ACHN (cell line): ENCODE results near the gene SPOUT1.
"Not testable (repeated sequence)": the region's sequence is repeated elsewhere in the genome, so short reads cannot be mapped to it uniquely, and the experiment has no call there.

Experiments used
- DNase-seq: peaks from one replicate; pipeline ENCODE4 v3.0.0-alpha.2; 2015
- in situ Hi-C: cut with HindIII; loops from 2 replicates; pipeline ENCODE4 v1.10.0; 2017; ENCODE audit warnings: low sequenced_read_pairs, low pct_ligation_motif_present, low pct_unique_long_range_greater_than_20kb

The SPOUT1 gene

DNA sequence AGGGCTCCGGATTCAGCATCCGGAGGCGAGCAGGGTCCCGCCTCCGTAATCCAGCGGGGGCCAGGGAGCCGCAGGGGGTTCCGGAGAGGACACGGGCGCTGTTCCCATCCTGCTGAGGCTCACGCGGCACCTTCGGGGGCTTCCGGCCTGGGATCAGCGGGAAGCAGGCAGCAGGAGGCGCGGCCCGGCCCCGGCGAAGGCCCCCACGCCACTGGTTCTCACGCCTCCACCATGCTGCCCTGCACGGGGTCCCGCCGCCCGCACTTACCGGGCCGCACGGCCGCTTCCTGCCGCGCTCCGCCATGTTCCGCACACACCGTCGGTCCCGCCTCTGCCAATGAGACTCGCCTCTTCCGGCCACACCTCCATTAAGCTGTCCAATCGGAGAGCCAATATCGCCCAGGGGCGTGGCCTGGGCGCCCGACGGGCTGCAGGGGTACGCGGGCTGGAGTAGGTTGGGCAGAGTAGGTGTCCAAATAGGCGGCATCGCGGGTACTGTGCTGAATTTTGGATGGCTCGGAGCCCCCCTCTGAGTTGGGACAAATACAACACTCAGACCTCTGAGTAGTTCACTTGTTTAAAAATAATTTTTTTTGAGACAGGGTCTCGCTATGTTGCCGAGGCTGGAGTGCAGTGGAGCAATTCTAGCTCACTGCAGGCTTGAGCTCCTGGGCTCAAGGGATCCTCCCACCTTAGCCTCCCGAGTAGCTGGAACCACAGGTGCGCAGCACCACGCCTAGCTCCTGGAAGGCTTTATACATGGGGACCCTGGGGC is at the start of gene SPOUT1:
Gene SPOUT1 (minus strand): TSS at position 318 of the 775 bp plus-strand sequence. CDS start 14 bp downstream, at position 304.
- in situ Hi-C loops: no loop called here
- peak; percentile 92 for DNase-seq

DNA sequence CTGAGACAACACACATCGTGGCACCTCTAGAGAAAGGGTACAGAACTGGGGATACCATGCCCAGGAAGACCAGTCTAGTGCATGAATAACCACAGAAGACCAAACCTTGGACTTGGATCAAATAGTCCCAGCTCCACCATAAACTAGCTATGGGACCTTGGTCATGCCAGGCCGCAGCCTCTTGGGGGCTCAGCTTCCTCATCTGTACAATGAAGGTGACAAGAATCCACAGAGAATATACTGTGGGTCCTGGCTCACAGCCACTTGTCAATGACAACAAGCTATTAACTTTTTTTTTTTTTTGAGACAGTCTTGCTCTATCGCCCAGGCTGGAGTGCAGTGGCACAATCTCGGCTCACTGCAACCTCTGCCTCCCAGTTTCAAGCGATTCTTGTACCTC is 48.3 kb upstream of the SPOUT1 start:
- DNase-seq: no peak
- in situ Hi-C loops: no loop called here

DNA sequence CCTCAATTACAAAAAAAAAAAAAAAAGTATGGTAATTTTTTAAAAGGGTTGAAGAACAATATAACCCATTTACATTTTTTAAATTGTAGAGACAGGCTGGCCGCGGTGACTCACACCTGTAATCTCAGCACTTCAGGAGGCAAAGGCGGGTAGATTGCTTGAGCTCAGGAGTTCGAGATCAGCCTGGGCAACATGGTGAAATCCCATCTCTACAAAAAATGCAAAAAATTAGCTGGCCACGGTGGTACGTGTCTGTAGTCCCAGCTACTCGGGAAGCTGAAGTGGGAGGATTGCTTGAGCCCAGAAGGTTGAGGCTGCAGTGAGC is 41.3 kb upstream of the SPOUT1 start:
- in situ Hi-C loops, DNase-seq: not testable (repeated sequence)

DNA sequence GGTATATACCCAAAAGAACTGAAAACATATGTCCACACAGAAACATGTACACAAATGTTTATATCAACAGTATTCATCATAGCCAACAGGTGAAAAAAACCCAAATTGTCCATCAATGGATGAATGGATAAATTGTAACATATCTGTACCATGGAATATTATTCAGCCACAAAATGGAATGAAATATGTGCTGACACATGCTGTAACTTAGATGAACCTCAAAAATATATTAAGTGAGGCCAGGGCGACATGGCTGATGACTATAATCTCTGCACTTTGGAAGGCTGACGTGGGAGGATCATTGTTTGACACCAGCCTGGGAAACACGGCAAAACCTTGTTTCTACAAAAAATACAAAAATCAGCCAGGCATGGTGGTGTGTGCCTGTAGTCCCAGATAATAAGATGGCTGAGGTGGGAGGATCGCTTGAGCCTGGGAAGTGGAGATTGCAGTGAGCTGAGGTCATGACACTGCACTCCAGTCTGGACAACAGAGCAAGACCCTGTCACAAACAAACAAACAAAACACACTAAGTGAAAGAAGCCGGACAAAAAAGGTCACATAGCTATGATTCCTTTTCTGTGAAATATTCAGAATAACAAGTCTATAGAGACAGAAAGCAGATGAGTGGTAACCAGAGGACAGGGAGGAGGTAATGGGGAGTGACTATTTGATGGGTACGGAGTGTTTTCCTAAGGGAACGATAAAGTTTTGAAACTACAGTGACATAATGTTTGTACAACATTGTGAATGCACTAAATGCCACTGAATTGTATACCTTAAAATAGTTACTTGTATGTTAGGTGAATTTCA is 40.7 kb upstream of the SPOUT1 start:
- no peak for DNase-seq
- in situ Hi-C loops: no loop called here

DNA sequence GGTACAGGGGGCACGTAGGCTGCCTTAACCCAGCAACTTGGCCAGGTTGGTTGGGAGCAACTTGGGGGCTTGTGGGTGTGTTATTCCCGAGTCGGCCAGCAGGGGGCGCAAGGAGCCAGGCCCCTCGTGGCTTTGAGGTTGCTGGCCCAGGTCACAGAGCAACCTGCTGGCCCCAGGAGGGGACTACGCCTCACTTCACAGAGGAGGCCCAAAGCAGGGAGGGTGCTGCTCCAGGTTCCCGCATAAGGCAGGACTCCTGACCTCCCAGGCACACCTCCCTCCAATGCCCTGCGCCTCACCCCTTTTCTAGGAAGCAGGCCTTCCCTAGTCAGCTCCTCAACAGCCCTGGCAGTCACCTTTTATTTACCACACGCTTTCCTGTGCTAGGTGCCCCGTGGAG is 34.1 kb upstream of the SPOUT1 start:
- in situ Hi-C loops: no loop called here
- DNase-seq: peak; percentile 58

DNA sequence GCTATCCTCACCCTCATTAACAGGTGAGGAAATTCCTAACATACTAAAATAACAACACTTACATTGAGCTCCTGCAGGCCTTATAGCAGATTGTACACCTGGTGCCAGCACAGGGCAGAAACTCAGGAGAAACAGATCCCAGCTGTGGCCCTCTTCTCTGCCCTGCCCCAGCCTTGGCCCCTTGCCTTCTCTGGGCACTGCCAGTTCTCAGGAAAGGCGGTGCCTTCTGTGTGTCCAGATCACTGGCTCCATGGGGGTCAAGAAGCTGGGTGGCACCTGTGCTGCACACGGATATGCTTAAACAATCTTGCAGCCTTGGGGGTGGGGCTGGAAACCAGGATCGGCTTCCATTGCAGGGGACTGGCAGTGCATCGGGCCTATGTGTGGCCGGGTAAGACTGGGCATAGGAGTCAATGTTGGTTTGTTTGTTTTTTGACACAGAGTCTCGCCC is 32.8 kb upstream of the SPOUT1 start:
- in situ Hi-C loops: no loop called here
- DNase-seq: no peak

- no peak for DNase-seq
- in situ Hi-C loops: no loop called here
Measured at GRCh38 chr9:128861501-128861900, 31.9 kb upstream of the SPOUT1 start.

- DNase-seq: no peak
- in situ Hi-C loops: no loop called here
Measured at GRCh38 chr9:128860937-128861336, 31.3 kb upstream of the SPOUT1 start.

- DNase-seq, in situ Hi-C loops: not testable (repeated sequence)
Measured at GRCh38 chr9:128858476-128858875, 28.9 kb upstream of the SPOUT1 start.

DNA sequence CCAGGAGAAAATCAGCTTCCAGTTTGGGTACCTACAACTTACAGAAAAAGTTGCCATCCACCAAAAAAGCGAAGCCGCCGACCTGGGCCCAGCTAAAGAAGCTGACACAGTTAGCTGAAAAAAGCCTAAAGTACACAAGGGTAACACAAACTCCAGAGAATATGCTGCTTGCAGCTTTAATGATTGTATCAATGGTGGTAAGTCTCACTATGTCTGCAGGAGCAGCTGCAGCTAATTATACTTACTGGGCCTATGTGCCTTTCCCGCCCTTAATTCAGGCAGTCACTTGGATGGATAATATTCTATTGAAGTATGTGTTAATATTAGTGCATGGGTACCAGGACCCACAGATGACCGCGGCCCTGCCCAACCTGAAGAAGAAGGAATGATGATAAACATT is 24.9 kb upstream of the SPOUT1 start:
- DNase-seq, in situ Hi-C loops: not testable (repeated sequence)

DNA sequence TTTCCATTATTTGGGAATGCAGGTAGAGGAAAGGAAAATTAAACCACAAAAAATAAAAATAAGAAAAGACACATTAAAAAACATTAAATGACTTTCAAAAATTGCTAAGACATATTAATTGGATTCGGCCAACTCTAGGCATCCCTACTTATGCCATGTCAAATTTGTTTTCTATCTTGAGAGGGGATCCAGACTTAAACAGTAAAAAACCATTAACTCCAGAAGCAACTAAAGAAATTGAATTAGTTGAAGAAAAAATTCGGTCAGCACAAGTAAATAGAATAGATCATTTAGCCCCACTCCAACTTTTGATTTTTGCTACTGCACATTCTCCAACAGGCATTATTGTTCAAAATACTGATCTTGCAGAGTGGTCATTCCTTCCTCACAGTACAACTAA is 23.1 kb upstream of the SPOUT1 start:
- in situ Hi-C loops, DNase-seq: not testable (repeated sequence)

DNA sequence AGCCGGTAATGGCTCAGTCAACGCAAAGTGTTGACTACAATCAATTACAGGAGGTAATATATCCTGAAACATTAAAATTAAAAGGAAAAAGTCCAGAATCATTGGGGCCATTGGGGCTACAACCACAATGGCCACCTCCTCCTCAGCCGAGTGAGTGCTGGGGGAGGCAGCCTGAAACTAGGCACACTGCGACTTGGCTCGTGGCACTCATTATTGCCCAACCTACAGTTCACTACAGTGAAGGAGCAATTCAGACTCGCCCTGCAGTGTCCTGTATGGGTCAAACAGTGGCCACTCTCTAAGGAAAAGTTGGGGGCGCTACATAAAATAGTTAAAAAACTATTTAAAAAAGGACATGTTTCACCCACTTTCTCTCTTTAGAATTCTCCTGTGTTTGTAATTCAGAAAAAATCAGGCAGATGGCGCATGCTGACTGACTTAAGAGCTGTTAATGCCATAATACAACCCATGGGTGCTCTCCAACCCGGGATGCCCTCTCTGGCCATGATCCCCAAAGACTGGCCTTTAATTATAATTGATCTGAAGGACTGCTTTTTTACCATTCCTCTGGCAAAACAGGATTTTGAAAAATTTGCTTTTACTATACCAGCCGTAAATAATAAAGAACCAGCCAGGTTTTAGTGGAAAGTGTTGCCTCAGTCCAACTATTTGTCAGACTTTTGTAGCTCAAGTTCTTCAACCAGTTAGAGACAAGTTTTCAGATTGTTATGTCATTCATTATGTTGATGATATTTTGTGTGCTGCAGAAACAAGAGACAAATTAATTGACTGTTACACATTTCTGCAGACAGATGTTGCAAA is 22.4 kb upstream of the SPOUT1 start:
- in situ Hi-C loops: not testable (repeated sequence)
- peak; percentile 39 for DNase-seq

DNA sequence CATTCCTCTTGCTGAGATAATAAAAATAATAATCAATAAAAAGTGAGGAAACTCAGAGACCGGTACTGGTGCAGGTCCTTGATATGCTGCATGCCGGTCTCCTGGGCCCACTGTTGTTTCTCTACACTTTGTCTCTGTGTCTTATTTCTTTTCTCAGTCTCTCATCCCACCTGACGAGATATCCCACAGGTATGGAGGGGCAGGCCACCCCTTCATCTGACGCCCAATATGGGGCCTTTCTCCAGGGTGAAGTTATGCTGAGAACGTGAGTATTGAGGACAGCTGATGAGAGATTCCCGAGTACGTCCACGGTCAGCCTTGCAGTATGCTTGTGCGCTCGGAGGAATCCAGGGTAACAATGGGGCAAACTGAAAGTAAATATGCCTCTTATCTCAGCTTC is 21.4 kb upstream of the SPOUT1 start:
- in situ Hi-C loops, DNase-seq: not testable (repeated sequence)

DNA sequence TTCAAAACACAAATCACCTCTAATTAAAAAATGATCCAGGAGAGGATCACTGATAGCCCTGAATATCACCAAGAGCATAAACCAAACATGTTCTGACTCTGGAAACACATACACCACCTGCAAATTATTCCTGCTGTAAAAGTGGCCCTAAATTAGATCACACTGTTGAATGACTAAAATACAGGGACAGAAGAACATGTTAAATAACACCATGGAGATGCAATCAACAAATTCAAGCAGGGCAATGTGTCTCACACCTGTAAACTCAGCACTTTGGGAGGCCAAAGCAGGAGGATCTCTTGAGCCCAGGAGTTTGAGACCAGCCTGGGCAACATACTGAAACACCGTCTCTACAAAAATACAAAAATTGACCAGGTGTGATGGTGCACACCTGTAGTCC is 18.2 kb upstream of the SPOUT1 start:
- in situ Hi-C loops: no loop called here
- DNase-seq: no peak

DNA sequence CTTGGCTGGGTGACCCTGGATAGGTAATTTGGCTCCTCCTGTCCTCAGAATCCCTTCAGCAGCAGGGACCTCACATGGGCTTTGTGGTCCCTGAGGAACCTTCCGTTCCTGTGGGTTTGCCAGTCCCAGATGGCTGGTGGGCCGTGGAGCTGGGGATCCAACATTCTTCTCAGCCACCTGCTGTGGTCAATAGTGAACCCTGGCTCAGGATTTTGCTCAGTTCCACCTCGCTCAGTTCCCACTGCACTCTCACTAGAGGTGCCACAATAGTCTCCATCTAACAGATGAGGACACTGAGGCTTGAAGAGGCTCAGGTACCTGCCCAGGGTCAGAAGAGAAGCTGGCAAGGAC is 17.1 kb upstream of the SPOUT1 start:
- in situ Hi-C loops: no loop called here
- no peak for DNase-seq

DNA sequence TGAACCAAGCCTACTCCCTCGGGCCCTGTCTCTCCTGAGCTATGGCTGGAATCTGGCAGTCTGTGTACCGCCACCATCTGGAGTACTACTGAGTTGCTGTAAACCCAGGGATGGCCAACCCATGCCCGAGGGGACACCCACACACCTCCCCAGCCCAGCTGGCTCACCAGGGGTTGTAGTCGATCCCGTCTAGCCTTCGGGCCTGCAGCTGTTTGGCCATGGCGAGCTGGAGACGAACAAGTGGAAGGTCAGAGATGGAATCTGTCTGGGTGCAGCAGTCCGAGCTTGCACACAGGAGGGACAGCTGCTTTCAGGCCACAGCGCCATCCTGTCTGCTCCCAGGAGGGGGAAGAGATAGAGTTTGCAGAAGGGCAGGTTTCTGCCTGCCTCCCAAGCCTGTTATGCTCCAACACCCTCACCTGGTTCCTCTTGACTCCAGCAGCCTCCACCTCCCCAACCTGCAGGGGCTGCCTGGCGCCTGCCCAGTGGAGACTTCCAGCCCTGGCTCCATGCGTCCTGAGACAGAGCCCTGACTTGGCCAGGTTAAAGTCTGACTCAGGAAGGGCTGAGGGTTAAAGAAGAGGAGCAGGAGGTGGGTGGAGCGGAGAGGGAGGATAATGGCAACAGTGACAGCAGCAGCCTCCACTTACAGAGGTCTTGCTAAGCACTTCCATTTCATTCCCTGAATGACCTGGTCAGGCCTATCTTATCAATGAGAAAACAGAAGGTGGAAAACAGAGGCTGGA is 15.8 kb upstream of the SPOUT1 start:
- in situ Hi-C loops: no loop called here
- DNase-seq: no peak

DNA sequence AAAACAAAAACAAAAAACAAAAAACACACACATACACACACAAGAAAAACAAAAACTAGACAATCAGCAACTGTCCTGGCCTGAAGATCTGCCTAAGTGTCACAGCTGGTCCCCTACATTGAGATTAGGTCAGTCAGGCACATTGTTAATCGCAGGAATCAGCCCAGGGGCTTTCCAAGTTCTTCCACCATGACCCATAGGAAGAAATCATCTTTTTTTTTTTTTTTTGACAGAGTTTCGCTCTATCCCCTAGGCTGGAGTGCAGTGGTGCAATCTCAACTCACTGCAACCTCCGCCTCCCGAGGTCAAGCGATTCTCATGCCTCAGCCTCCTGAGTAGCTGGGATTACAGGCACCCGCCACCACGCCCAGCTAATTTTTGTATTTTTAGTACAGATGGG is 13.6 kb upstream of the SPOUT1 start:
- DNase-seq, in situ Hi-C loops: not testable (repeated sequence)

DNA sequence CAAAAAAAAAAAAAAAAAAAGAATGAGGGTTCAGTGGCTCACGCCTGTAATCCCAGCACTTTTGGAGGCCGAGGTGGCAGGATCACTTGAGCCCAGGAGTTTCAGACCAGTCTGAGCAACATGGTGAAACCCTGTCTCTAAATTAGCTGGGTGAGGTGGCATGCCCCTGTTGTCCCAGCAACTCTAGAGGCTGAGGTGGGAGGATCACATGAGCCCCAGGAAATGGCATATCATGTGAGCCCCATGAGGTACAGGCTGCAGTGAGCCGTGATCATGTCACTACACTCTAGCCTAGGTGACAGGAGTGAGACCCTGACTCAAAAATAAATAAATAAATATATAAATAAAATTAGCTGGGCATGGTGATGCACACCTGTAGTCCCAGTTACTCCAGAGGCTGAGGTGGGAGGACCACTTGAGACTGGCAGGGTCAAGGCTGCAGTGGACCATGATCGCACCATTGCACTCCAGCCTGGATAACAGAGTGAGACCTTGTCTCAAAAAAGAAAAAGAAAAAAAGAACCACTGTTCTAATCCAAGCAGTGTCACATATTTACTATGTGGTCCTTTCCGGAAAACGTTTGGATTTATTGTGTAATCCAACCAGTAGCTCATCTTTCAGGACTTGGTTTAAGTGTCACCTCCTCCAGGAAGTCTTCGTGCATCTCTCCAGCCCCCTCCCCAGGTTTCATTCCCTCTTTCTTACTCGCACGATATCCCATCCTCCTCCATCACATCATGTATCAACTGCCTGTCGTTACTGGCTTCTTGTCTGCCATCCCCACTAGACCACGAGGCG is 12.3 kb upstream of the SPOUT1 start:
- no peak for DNase-seq
- in situ Hi-C loops: no loop called here
